HG03565 (cell line): ENCODE measurements around the gene VGLL4.
"Not testable (repeated sequence)": the region's sequence is repeated elsewhere in the genome, so short reads cannot be mapped to it uniquely, and the experiment has no call there.

ENCODE experiments used
- ATAC-seq: cut with Tn5 transposase; IDR thresholded peaks from one replicate; pipeline ENCODE4 v1.9.1; 2021; ENCODE audit warnings: mild to moderate bottlenecking, moderate library complexity; ENCODE audit not compliant: unreplicated experiment

Gene VGLL4

GRCh38 chr3:11607816-11608215 is 35.9 kb downstream of the VGLL4 start:
- no peak for ATAC-seq

- no peak for ATAC-seq
Observed at GRCh38 chr3:11606865-11607440, 36.8 kb downstream of the VGLL4 start.

DNA sequence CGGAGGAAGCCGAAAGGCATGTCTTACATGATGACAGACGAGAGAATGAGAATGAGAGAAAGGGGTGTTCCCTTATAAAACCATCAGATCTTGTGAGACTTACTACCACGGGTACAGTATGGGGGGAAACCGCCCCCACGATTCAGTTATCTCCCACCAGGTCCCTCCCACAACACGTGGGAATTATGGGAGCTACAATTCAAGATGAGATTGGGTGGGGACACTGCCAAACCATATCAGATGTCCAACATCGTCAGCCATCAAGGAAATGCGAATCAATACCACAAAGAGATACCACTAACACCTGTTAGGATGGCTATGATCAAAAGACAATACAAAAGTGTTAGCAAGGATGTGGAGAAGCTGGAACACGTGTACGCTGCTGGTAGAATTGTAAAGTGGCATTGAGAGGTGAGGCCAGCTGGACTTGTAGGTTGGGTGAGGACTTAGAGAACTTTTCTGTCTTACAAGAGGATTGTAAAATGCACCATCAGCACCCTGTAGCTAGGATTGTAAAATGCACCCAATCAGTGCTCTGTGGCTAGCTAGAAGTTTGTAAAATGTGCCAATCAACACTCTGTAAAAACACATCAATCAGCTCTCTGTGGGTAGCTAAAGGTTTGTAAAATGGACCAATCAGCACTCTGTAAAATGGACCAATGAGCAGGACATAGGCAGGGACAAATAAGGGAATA is 37.5 kb downstream of the VGLL4 start:
- no peak for ATAC-seq

- ATAC-seq: no peak
Observed at GRCh38 chr3:11605398-11605797, 38.3 kb downstream of the VGLL4 start.

DNA sequence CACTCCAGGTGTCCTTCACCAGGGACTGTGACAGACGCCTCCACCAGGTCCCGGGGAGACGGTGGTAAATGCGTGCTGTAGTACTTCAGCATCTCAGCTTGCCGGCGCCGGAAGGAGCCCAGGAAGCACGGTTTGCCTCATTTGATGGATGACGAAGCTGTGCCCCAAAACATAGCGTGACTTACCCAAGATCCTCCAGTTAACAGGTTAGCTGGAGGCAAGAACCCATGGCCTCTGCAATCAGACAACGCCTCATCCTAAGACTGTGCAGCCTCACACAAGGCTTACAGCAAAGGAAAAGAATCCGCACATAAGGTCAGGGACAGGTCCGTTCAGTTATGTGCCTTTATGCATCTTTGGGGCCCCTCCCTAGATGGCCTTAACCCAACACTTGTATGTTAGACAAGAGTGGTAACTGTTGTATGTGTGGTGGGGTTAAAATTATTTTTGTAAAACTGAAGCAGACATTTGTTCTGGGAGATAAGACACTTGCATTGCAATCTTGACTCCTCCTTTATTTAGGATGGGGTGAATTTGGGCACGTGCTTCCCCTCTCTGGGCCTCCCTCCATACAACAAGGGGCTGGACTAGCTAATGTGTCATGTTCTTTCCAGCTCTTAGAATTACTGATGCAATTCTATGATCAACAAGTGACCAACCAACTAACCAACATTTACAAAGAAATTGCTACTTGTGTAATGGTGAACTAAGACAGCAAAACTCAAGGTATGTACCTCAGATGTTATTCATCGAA is 39.4 kb downstream of the VGLL4 start:
- no peak for ATAC-seq

- no peak for ATAC-seq
Observed at GRCh38 chr3:11603628-11604027, 40.1 kb downstream of the VGLL4 start.

DNA sequence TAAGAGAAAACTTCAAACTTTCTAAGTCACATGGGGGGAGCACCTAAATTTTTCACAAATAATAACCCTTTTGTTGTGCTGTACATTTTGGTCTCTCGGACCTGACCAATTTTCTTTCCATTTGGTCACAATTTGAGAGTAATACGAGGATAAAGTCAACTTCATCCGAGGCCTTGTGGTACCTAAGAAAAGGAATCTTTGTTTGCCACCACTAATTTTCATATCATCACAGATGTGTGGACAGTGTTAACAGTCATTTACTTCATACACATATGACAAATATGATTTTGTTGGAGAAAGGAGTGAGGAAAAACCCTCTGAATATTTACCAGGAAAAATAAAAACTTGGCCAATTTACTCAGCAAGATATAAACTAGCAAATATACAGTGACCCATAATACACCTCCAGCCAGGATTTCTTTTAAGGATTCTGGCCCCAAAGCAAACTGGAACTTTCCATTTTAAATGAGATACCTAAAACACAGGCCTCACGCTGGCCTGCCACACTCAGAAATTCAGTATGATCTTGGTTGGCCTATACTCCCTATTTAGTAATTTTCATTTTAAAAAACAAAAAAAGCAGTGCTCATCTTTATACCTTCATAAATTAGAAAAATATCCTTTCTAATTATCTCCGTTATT is 40.7 kb downstream of the VGLL4 start:
- no peak for ATAC-seq

- no peak for ATAC-seq
Observed at GRCh38 chr3:11602239-11602840, 41.4 kb downstream of the VGLL4 start.

GRCh38 chr3:11601446-11602238 is 42.1 kb downstream of the VGLL4 start:
- ATAC-seq: peak; percentile 87

DNA sequence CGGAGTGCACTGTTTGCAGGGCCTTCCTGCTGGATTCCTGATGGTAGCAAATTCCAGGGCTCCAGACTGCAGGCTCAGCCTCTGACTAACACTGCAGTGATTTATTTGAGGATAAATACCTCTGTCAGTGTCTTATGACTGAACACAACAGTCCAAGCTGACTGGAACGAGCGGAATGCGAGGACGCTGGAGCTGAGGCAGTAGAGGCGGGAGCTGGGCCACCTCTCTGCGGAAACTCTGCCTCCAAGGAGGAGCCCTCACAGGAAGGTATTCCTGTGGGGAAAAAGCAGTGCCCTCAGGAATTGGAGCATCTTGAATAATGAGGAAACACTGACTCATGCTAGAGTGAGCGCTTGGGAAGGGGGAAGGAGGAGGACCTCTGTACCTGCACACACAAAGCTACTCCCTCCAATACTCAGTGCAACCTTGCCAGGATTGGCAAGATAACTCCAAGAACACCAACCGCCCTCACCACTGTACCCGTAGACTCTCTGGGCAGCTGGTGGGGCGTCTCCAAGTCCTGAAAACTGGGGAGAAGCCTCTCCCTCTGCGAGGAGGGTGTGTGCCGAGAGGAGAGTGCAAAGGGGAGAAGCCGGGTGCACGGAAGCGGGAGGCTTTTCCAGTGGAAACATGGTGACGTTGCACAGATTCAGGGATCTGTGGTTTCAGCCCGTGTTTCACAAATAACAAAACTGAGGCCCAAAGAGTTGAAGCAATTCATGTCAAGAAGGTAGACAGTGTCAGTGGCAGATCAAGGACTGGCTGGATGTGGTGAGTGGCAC is 43.0 kb downstream of the VGLL4 start:
- no peak for ATAC-seq

DNA sequence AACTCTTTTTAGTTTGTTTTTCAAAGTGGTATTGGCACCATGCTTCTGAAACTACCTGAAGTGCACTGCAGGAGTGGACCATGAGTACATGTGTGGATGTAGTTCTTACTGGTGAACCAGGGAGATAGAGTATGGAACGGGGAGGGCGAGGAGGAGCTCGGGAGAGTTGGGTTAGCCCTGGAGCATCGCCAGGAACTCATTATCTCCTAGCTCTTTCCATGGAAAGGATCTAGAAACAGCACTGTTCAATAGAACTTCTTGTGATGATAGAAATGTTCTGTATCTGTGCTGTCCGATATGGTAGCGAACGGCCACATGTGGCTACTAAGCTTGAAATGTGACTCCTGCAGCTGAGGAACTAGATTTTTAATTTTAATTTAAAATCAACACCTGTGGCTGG is 47.3 kb downstream of the VGLL4 start:
- no peak for ATAC-seq

- not testable (repeated sequence) for ATAC-seq
Observed at GRCh38 chr3:11595024-11595423, 48.7 kb downstream of the VGLL4 start.

GRCh38 chr3:11593318-11594034 is 50.2 kb downstream of the VGLL4 start:
- no peak for ATAC-seq

- ATAC-seq: no peak
Observed at GRCh38 chr3:11592445-11593298, 51.0 kb downstream of the VGLL4 start.

- no peak for ATAC-seq
Observed at GRCh38 chr3:11591391-11592282, 52.1 kb downstream of the VGLL4 start.

- ATAC-seq: no peak
Observed at GRCh38 chr3:11591002-11591355, 52.7 kb downstream of the VGLL4 start.

DNA sequence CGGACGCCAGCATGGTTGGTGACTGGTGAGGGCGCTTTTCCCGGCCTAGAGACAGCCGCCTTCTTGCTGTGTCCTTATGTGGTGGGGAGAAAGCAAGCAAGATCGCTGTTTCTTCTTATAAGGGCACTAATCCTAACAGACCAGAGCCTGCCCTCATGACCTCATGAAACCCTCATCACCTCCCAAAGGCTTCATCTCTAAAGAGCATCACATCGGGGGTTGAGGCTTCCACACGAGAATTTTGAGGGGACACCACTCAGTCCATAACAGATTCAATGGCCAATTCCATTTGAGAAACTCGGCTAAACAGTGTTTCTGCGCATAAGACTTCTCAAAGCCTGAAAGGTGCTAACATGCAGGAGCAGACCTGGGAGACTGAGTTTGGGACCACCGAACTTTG is 54.0 kb downstream of the VGLL4 start:
- ATAC-seq: no peak
